Esophagus muscularis mucosa (tissue), 3 donors: ENCODE measurements around the gene NUP210.
"Not testable (repeated sequence)": the region's sequence is repeated elsewhere in the genome, so short reads cannot be mapped to it uniquely, and the experiment has no call there.

Experiments used
- CTCF ChIP-seq, 3 experiments: fragments of 200-600 bp in 2 of 3; fragments of 450-650 bp in 1 of 3; sonication (generic) in 2 of 3; IDR thresholded peaks; one replicate each; pipeline ENCODE4 v1.5.1; 2017 to 2019; ENCODE audit warnings: antibody characterized with exemption in 3 of 3, mild to moderate bottlenecking in 2 of 3, moderate library complexity in 1 of 3
- POLR2A ChIP-seq: fragments of 450-650 bp; IDR thresholded peaks from one replicate; pipeline ENCODE4 v1.6.1; 2017; ENCODE audit warnings: antibody characterized with exemption, moderate library complexity, mild to moderate bottlenecking, low read depth
- POLR2AphosphoS5 ChIP-seq, 2 donors: sonication (generic); formaldehyde crosslinking; IDR thresholded peaks; one replicate each; pipeline ENCODE4 v1.6.1; 2017; ENCODE audit warnings: antibody characterized with exemption in 2 of 2

- TF ChIP-seq POLR2AphosphoS5 (IDR thresholded peaks at IDR 0.05); CTCF (IDR thresholded peaks at IDR 0.05); POLR2A: not testable (repeated sequence)
Measured at GRCh38 chr3:13442882-13443281, 22.8 kb upstream of the NUP210 start.
